WERI-Rb-1 (cell line): ENCODE data around the gene RD3L.

Experiments
- DNase-seq: peaks from one replicate; pipeline ENCODE4 v3.0.0-alpha.2; 2020
- H3K27ac ChIP-seq: fragments of 250-450 bp; sonication (Bioruptor Pico); 2 replicates; pipeline ENCODE4 v1.5.1; 2020; ENCODE audit warnings: mild to moderate bottlenecking, moderate library complexity
- H3K27me3 ChIP-seq: fragments of 250-450 bp; sonication (Bioruptor Pico); 2 replicates; pipeline ENCODE4 v1.5.1; 2021; ENCODE audit warnings: mild to moderate bottlenecking, low read depth, moderate library complexity; ENCODE audit not compliant: insufficient read depth, severe bottlenecking
- H3K36me3 ChIP-seq: fragments of 250-450 bp; sonication (Bioruptor Pico); 2 replicates; pipeline ENCODE4 v1.5.1; 2020; ENCODE audit warnings: mild to moderate bottlenecking, moderate library complexity
- H3K4me3 ChIP-seq: 2 replicates; pipeline ENCODE4 v1.5.1; 2011; ENCODE audit warnings: low read depth, mild to moderate bottlenecking, control low read depth, low read length
- H3K9me3 ChIP-seq: fragments of 250-450 bp; sonication (Bioruptor Pico); 2 replicates; pipeline ENCODE4 v1.5.1; 2021; ENCODE audit warnings: mild to moderate bottlenecking, moderate library complexity; ENCODE audit not compliant: severe bottlenecking
- CTCF ChIP-seq: IDR thresholded peaks from 2 replicates; pipeline ENCODE4 v1.5.1; 2011; ENCODE audit warnings: low read depth, mild to moderate bottlenecking, control low read depth, inconsistent platforms, low read length

The RD3L gene

DNA sequence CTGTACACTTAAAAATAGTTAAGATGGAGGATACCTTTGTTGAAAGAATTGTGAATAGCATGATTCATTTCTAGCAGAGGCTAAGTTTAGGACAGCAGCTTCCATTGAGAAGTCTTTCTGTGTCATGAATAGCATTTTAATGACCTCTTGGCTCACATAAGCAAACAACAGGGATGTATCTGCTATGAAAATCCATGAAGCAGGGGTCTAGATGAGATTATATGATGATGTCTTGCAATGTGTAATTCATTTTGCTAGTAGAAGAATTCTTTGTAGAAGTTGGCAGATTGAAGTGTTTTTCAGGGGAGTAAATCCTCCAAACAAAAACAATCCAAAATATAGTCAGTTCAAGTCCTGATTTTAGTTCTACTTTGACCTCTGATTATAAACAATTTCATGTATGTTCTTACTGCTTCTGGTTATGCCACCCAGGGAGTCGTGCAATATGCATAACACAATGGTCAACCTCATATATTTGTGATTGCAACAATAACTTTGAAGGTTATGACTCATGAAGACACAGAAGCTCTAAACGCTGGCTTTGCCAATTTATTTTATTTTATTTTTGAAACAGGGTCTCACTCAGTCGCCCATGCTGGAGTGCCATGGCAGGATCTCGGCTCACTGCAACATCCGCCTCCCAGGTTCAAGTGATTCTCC, 6.9 kb upstream of the RD3L start:
- DNase-seq = no peak
- Histone ChIP-seq H3K4me3 (no peak overlapping the region), H3K27ac (no peak overlapping the region), H3K36me3 (no peaks in the 10 kb centered on the region), H3K27me3 (no peaks in the 10 kb centered on the region), H3K9me3 (peaks cover 2% of the 10 kb centered on the region)
- TF ChIP-seq CTCF = no peak

- Histone ChIP-seq H3K4me3 (no peak overlapping the region), H3K9me3 (peaks cover 2% of the 10 kb centered on the region), H3K27ac (no peak overlapping the region), H3K36me3 (no peaks in the 10 kb centered on the region), H3K27me3 (no peaks in the 10 kb centered on the region)
- TF ChIP-seq CTCF = no peak
- DNase-seq = no peak
These were observed 6.1 kb upstream of the RD3L start for GRCh38 chr14:103948442-103948841.

- no peak for TF ChIP-seq CTCF
- DNase-seq = no peak
- no peak overlapping the region for H3K27ac ChIP-seq
- H3K9me3 ChIP-seq = peaks cover 2% of the 10 kb centered on the region
- H3K36me3 ChIP-seq = no peaks in the 10 kb centered on the region
- H3K4me3 ChIP-seq = no peak overlapping the region
- H3K27me3 ChIP-seq = no peaks in the 10 kb centered on the region
These were observed 4.6 kb upstream of the RD3L start for GRCh38 chr14:103946975-103947374.

DNA sequence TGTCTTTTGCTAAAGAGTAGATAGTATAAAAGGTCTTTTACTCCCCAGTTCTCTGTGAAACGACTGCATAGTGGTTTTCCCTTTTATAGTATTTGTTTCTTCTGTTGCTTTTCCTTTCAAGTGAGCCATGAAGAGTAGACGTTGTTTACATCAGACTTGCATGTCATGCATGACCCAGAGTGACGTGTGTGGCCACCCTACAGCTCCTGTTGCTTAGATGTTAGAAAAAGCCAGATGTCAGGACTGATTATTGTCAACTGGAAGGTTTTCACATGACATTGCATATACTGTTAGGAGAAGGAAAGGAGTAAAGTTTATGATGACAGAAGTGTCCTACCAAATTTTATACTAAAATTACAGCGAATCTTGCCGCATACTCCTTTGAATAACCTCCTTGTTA, 1.3 kb upstream of the RD3L start:
- Histone ChIP-seq H3K27me3 (no peaks in the 10 kb centered on the region), H3K36me3 (no peaks in the 10 kb centered on the region), H3K4me3 (no peak overlapping the region), H3K27ac (no peak overlapping the region), H3K9me3 (peaks cover 2% of the 10 kb centered on the region)
- TF ChIP-seq CTCF = no peak
- no peak for DNase-seq

DNA sequence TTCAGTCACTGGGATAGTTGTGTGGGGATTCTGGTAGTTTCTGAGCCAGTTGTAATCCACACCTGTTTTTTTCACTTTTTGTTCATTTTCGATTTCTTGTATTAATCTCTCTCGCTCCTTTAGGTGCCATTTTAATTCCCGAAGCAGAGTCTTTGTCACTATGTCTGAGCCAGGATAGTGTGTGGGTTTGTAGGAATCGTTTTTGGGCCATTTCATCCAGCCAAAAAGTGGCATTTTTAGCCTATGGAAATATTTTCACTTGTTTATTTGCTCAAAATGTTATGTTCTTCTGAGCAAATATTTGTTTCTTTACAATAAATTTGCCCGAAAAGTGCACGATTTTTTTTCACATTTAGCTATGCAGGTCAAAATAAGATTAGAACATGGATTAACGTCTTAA, 867 bp downstream of the RD3L start:
- no peak overlapping the region for H3K4me3 ChIP-seq
- H3K27me3 ChIP-seq = no peaks in the 10 kb centered on the region
- no peaks in the 10 kb centered on the region for H3K36me3 ChIP-seq
- H3K9me3 ChIP-seq = peaks cover 2% of the 10 kb centered on the region
- TF ChIP-seq CTCF = no peak
- no peak for DNase-seq
- no peak overlapping the region for H3K27ac ChIP-seq

- DNase-seq = no peak
These were observed 7.2 kb downstream of the RD3L start for GRCh38 chr14:103935102-103935501.

More at GRCh38 chr14:103935102-103935501, 7.2 kb downstream of the RD3L start:
- H3K36me3 ChIP-seq = no peaks in the 10 kb centered on the region
- no peak for TF ChIP-seq CTCF
- H3K9me3 ChIP-seq = no peaks in the 10 kb centered on the region
- H3K27me3 ChIP-seq = no peaks in the 10 kb centered on the region
- H3K27ac ChIP-seq = no peak overlapping the region
- H3K4me3 ChIP-seq = no peak overlapping the region
